Stimulated activated CD8-positive, alpha-beta memory T cell treated with anti-CD3 and anti-CD28 coated beads, Interleukin-12 subunit alpha, Interleukin-12 subunit beta, amount 100 ng/mL, for 24 hours (primary cell): ENCODE data around the gene HMOX1.

Experiments used
- DNase-seq: peaks from one replicate; pipeline ENCODE4 v3.0.0-alpha.2; 2020; ENCODE audit errors: extremely low read depth

The HMOX1 gene, protein sequence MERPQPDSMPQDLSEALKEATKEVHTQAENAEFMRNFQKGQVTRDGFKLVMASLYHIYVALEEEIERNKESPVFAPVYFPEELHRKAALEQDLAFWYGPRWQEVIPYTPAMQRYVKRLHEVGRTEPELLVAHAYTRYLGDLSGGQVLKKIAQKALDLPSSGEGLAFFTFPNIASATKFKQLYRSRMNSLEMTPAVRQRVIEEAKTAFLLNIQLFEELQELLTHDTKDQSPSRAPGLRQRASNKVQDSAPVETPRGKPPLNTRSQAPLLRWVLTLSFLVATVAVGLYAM

DNA sequence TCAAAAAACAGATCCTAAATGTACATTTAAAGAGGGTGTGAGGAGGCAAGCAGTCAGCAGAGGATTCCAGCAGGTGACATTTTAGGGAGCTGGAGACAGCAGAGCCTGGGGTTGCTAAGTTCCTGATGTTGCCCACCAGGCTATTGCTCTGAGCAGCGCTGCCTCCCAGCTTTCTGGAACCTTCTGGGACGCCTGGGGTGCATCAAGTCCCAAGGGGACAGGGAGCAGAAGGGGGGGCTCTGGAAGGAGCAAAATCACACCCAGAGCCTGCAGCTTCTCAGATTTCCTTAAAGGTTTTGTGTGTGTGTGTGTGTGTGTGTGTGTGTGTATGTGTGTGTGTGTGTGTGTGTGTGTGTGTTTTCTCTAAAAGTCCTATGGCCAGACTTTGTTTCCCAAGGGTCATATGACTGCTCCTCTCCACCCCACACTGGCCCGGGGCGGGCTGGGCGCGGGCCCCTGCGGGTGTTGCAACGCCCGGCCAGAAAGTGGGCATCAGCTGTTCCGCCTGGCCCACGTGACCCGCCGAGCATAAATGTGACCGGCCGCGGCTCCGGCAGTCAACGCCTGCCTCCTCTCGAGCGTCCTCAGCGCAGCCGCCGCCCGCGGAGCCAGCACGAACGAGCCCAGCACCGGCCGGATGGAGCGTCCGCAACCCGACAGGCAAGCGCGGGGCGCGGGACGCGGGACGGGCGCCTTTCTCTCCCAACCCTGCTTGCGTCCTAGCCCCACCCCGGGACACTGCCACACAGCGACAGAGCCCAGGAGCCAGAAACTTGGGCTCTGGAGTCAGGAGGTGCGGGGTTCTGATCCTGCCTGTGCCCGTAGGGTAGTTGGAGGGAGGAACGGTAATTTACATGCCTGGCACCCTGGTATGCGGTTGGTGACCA, at the start of gene HMOX1:
Gene HMOX1 (plus strand): TSS at position 560 of the 887 bp plus-strand sequence. CDS start 78 bp downstream, at position 638.
- DNase-seq, result no peak

DNA sequence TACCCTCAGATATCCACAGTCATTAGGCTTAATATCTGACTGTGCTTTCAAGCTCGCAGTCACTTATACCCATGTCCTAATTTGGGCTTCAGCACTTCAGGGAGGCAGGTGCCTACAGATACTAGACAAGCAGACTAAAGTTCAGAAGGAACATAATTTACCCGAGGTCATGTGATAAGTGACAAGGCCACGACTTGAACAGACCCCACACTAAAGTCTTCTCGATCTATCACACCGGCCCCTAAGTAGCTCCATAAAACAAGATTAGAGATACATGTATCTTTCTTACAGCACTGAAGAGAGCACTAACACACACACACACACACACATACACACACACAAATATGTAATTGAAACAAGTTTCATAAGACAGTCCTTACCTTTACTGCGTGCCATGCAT, 48.6 kb upstream of the HMOX1 start:
- DNase-seq, result no peak

DNA sequence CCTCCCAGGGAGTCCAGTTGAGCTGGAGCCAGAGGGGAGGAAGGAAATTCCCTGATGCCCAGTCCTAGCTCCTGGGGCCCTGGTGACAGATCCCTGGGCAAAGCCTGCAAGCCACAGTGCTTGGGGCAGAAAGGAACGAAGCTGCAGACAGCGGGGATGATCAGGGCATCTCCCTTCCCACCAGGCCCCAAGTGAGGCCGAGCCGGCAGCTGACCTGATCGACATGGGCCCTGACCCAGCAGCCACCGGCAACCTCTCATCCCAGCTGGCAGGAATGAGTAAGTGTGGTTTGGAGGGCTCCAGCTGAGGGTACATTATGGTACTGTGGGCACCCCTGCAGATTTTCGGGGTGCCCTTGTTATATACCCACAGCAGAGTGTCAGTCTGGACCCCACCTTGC, 47.7 kb upstream of the HMOX1 start:
- DNase-seq, result no peak

DNA sequence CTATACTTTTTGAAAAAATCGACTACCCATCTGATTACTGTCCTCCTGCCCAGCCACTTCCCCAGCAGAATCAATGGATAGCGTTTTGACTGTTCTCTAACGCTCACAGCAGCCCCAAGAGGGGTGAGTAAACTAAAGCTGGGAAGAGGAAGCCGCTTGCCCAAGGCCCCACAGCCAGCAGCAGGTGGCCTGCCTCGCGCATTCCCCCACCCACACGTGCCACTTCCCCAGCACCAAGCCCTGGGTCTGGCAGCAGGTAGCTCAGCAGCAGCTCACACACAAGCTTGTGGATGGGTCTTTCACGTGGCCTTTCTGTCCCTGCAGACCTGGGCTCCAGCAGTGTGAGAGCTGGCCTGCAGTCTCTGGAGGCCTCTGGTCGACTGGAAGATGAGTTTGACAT, 46.9 kb upstream of the HMOX1 start:
- DNase-seq, result no peak

DNA sequence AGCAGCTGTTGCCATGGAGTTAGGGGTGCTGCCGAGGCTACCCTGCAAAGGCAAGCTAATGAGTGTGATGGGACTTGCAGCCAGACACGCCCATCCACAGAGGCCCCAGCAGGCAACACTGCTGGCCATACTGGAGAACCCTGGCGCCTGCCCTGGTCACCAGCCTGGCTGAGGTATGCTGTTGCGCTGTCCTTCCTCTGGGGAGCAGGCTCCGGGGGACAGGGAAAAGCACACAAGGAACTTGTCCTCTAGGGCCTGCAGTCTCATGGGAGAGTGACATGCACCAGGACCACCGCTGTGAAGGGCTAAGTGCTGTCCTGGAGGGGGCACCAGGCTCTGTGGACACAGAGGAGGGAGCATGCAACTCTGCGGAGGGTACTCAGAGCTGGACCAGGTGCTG, 45.4 kb upstream of the HMOX1 start:
- no peak for DNase-seq

- no peak for DNase-seq
Observed at GRCh38 chr22:35335936-35336781, 44.7 kb upstream of the HMOX1 start.

DNA sequence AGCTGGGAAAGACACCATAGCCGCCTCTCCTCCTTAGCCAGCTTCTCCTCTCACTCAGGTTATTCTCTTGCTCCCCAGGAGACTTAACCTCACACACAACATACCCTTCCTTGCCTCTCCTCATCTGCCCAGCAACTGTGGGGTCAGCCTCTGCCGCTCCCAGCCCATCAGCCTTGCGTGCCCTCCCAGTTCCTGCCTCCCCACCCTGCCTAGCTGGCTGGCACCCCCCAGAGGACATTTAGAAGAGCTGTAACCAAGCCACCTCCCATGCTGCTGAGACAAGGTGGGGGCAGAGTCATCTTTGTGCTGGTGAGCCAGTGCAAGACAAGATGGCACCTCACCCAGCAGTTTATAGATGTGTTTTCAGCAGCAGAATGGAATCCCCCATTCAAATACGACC, 43.0 kb upstream of the HMOX1 start:
- no peak for DNase-seq

DNA sequence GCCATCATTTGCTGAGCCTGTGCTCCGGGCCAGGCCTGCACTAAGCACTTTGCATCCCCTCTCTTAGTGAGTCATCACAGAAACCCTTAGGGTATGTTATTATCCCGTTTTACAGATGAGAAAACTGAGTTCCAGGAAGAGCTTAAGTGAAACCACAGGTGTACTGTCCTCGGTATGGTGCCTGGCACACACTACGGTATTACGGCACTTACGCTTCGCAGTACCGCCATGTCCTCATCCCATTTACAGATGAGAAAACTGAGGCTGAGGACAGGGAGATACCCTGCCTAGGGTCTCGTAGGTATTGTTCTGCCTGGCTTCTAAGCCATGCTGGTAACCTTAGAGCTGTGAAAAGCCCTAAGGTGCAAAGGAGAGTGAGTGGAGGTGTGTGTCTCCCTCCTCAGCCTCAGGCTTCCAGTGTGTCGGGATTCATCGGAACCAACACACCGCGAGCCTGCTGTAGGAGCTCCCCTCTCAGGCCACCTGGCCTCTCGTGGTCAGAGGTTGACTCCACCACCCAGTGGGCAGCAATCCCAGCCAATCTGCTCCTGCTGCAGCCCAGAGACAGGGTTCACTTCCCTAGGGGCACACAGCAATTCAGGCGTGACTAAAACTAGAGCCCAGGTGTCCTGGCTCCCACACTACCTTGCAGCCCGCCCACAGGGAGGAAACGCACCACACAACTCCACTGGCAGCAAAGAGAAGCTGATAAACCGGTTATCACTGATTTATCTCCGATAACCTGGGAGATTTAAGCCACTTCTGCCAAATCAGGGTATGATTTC, 39.6 kb upstream of the HMOX1 start:
- DNase-seq, result no peak

- no peak for DNase-seq
Observed at GRCh38 chr22:35342390-35342789, 38.5 kb upstream of the HMOX1 start.

DNA sequence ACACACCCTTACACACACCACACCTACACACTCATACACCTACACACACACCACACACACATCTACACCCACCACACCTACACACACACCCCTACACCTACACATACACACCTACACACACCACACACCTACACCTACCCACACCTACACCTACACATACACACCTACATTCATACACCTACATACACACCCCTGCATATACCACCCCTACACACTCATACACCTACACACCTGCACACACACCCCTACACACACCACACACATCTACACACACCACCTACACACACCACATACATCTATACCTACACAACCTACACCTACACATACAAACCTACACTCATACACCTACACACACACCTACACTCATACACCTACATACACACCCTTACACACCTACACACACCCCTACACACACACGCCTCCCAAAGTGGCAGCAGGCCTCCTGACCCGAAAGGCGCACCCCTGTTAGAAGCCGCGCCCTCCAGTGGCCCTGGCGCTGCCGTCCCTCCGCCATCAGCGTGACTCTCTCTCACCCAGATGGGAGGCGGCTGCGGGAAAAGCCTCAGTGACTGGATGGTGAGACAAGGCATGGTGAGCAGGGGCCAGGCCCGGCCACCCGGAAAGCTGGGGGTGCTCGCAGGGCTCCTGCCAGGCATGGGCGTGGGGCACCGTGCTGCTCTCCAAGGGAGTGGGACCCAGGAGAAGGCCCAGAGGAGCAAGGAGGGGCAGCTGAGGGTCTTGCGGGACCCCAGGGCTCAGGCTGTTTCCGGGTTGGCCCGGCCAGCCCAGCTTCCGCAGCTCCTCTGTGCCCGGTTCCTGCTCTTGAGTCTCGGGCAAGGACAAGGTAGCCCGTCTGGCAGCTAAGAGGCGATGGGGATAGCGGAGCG, 37.0 kb upstream of the HMOX1 start:
- DNase-seq, result no peak

DNA sequence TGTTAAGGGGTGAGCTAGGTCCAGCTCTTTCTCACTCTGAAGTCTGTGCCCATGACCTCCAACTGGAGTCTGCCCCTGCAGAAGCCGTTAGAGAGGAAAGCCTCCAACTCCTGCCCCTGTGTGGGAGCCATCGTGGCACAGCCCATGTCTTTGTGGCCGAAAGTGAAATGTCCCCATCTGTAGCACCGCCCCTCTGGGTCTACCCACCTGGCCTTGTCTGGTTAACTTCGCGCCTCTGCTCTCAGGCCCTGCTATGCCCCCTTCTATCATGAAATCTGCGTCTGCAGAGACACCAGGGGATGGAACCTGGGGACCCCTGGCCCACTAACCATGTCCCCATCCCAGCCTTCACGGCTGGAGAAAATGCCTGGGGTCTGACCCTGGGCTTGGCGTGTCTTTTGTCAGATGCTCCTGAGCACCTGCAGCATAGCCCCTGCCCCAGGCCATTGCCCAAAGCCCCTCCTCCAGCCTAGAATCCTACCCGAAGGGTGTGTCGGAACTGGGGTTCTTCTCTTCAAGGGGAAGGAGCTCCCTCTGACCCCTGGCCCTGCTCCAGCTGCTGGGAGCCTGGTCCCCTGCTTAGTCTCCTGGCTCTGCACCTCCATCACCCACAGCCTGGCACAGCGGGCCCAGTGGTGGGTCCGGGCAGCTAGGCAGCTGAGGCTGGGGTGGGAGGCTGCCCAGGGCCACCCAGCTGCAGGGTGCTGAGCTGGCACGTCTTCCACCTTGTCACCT, 35.8 kb upstream of the HMOX1 start:
- no peak for DNase-seq

- no peak for DNase-seq
Observed at GRCh38 chr22:35345808-35346505, 34.9 kb upstream of the HMOX1 start.

- no peak for DNase-seq
Observed at GRCh38 chr22:35346596-35347220, 34.2 kb upstream of the HMOX1 start.

- no peak for DNase-seq
Observed at GRCh38 chr22:35347462-35347861, 33.4 kb upstream of the HMOX1 start.

DNA sequence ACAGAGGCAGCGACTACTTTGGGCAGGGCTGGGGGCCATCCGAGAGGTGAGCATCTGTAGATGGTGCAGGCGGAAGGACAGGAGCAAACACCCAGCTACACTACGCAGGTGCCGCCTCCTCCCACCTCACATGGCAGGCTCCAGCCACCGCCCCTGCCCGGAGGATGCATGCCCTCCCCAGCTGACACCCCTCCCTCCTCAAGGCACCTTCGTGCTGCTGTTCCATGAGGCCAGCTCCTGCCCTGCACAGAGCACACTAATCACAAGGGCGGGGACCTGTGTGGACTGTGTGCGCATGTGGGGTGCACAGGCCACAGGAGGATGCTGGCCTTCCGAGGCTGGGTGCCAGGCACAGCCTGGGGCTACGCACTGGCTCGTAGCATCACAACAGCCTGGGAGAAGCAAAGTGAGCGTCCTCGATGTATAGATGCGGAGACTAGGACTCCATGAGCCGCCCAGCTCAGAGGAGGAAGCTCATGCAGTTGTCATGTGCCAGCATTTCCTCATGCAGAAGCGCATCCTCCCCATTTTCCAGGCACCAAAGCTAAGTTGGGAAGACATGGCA, 32.8 kb upstream of the HMOX1 start:
- no peak for DNase-seq

GRCh38 chr22:35348703-35349102, 32.2 kb upstream of the HMOX1 start:
- DNase-seq, result no peak

- no peak for DNase-seq
Observed at GRCh38 chr22:35349368-35349703, 31.6 kb upstream of the HMOX1 start.
